BE2C (cell line): ENCODE results near the gene ATP9B.

Experiments used
- DNase-seq: peaks from one replicate; pipeline ENCODE4 v3.0.0-alpha.2; 2020
- H3K27me3 ChIP-seq: fragments of 250-450 bp; sonication (Bioruptor Pico); 2 replicates; pipeline ENCODE4 v1.5.1; 2020; ENCODE audit warnings: mild to moderate bottlenecking
- H3K36me3 ChIP-seq: fragments of 250-450 bp; sonication (Bioruptor Pico); 2 replicates; pipeline ENCODE4 v1.5.1; 2020; ENCODE audit warnings: mild to moderate bottlenecking
- H3K4me1 ChIP-seq: fragments of 250-450 bp; sonication (Bioruptor Pico); 2 replicates; pipeline ENCODE4 v1.5.1; 2020
- H3K4me3 ChIP-seq: 2 replicates; pipeline ENCODE4 v1.5.1; 2011; ENCODE audit warnings: low read depth, low read length
- H3K9me3 ChIP-seq: fragments of 250-450 bp; sonication (Bioruptor Pico); 2 replicates; pipeline ENCODE4 v1.5.1; 2020
- CTCF ChIP-seq: IDR thresholded peaks from 2 replicates; pipeline ENCODE4 v1.5.1; 2012; ENCODE audit warnings: mild to moderate bottlenecking, low read depth, low read length

Gene ATP9B

GRCh38 chr18:79399275-79400081 lies 330.3 kb downstream of the ATP9B start:
- H3K9me3 ChIP-seq = no peaks in the 10 kb centered on the region
- H3K27me3 ChIP-seq = peaks cover 57% of the 10 kb centered on the region
- no peaks in the 10 kb centered on the region for H3K4me1 ChIP-seq
- H3K36me3 ChIP-seq = no peaks in the 10 kb centered on the region
- no peak for TF ChIP-seq CTCF
- no peak overlapping the region for H3K4me3 ChIP-seq
- DNase-seq = no peak

- TF ChIP-seq CTCF = no peak
- DNase-seq = no peak
- H3K27me3 ChIP-seq = peaks cover 58% of the 10 kb centered on the region
- H3K36me3 ChIP-seq = no peaks in the 10 kb centered on the region
- H3K4me1 ChIP-seq = no peaks in the 10 kb centered on the region
- no peaks in the 10 kb centered on the region for H3K9me3 ChIP-seq
- H3K4me3 ChIP-seq = no peak overlapping the region
Measured at GRCh38 chr18:79400091-79400590, 330.9 kb downstream of the ATP9B start.

- no peaks in the 10 kb centered on the region for H3K36me3 ChIP-seq
- TF ChIP-seq CTCF = no peak
- H3K27me3 ChIP-seq = peaks cover 59% of the 10 kb centered on the region
- H3K4me1 ChIP-seq = no peaks in the 10 kb centered on the region
- no peaks in the 10 kb centered on the region for H3K9me3 ChIP-seq
- DNase-seq = no peak
- no peak overlapping the region for H3K4me3 ChIP-seq
Measured at GRCh38 chr18:79400591-79401381, 331.6 kb downstream of the ATP9B start.

- Histone ChIP-seq H3K9me3 (no peaks in the 10 kb centered on the region), H3K4me1 (no peaks in the 10 kb centered on the region), H3K36me3 (no peaks in the 10 kb centered on the region), H3K4me3 (no peak overlapping the region), H3K27me3 (peaks cover 52% of the 10 kb centered on the region)
- DNase-seq = no peak
- no peak for TF ChIP-seq CTCF
Measured at GRCh38 chr18:79401494-79402208, 332.5 kb downstream of the ATP9B start.

GRCh38 chr18:79402209-79402576 lies 333.0 kb downstream of the ATP9B start:
- no peaks in the 10 kb centered on the region for H3K36me3 ChIP-seq
- no peaks in the 10 kb centered on the region for H3K9me3 ChIP-seq
- TF ChIP-seq CTCF = no peak
- H3K4me1 ChIP-seq = no peaks in the 10 kb centered on the region
- DNase-seq = no peak
- H3K27me3 ChIP-seq = peaks cover 47% of the 10 kb centered on the region
- no peak overlapping the region for H3K4me3 ChIP-seq
